ENCODE measurements around the gene ZNF488. TPM values are rescaled to one million over a fixed set of nuclear protein-coding genes. Genes with fewer than 3 reads are reported as not detected.

ZNF488 gene
- total RNA-seq, 1 experiment from 2014 or later, result 5.6 TPM

DNA sequence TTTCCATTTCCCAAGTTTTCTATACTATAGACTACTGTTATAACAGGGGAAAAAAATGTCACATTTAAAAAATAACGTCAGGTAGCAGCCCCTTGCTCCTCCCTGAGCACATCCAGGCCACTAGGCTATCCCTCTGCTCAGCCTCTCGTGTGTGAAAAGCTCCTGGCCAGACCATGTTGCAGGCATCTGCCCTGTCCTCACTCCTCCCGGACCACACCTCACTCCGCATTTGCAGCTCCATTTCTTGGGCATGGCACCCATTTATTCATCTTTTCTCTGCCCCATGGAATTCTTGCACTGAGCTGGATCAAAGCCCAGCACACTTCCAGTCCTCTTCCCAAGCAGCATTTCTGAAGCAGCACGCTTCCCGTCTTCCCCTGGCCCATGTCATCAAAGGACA lies 63.3 kb downstream of the ZNF488 start:
- no peak overlapping the region for H3K4me3 Mint-ChIP-seq (ENCODE audit: unreplicated experiment)
- H3K36me3 Mint-ChIP-seq (ENCODE audit: insufficient read depth, unreplicated experiment), result no peaks in the 10 kb centered on the region
- H3K27ac Mint-ChIP-seq (ENCODE audit: unreplicated experiment), result no peak overlapping the region
- ChIA-PET CTCF (no interaction called here), POLR2A (no interaction called here)
- H3K9me3 Mint-ChIP-seq (ENCODE audit: unreplicated experiment), result peaks cover 8% of the 10 kb centered on the region
- H3K36me3 ChIP-seq (ENCODE audit: control insufficient read depth, insufficient read depth, low read length), result no peaks in the 10 kb centered on the region
- TF ChIP-seq, protein P1, sequence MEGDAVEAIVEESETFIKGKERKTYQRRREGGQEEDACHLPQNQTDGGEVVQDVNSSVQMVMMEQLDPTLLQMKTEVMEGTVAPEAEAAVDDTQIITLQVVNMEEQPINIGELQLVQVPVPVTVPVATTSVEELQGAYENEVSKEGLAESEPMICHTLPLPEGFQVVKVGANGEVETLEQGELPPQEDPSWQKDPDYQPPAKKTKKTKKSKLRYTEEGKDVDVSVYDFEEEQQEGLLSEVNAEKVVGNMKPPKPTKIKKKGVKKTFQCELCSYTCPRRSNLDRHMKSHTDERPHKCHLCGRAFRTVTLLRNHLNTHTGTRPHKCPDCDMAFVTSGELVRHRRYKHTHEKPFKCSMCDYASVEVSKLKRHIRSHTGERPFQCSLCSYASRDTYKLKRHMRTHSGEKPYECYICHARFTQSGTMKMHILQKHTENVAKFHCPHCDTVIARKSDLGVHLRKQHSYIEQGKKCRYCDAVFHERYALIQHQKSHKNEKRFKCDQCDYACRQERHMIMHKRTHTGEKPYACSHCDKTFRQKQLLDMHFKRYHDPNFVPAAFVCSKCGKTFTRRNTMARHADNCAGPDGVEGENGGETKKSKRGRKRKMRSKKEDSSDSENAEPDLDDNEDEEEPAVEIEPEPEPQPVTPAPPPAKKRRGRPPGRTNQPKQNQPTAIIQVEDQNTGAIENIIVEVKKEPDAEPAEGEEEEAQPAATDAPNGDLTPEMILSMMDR (IDR thresholded peaks at IDR 0.05; ENCODE audit: insufficient read depth in 1 of 2, low read depth in 1 of 2, low read length in 1 of 2, severe bottlenecking in 1 of 2, unreplicated experiment in 1 of 2), result no peak
- H3K4me1 Mint-ChIP-seq (ENCODE audit: low read depth, unreplicated experiment), result peaks cover 6% of the 10 kb centered on the region
- 0 out of 2 replicates have a peak, but pooled peaks cover 3% of the 10 kb centered on the region for H3K9me3 ChIP-seq
- BruUV-seq (replicated peaks), result no TSS peak
- no peaks in the 10 kb centered on the region for H3K4me1 ChIP-seq
- H3K27me3 ChIP-seq (replicated peaks; ENCODE audit: control insufficient read depth, insufficient read depth, low read length), result no peaks in the 10 kb centered on the region
- no peak for DNase-seq
- peaks cover 22% of the 10 kb centered on the region for H3K27me3 Mint-ChIP-seq (ENCODE audit: insufficient read depth, unreplicated experiment)
- intact Hi-C loops (cut with micrococcal nuclease; ENCODE audit: unreplicated experiment), result no loop called here
- no peak overlapping the region for H3K4me3 ChIP-seq (ENCODE audit: low read depth, low read length)

DNA sequence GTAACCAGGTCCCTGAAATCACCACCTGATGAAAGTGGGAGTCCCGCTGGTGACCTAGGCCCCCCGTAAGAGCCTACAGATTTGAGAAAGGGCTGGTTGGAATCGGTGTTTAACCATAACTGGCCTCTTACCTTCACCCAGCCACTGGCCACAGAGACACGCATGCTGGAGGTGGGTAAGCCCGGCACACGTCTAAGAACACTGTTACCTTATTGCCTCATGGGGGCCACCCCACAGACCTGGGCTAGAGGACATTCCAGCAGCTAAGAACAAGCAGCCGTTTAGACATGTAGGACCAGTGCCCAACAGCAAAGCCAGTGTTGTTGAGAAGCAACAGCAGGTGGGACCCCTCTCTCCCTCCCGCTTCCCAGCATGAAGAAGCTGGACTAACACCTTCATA lies 64.3 kb downstream of the ZNF488 start:
- Mint-ChIP-seq H3K4me1 (ENCODE audit: low read depth, unreplicated experiment) (peaks cover 6% of the 10 kb centered on the region), H3K27me3 (ENCODE audit: insufficient read depth, unreplicated experiment) (peaks cover 17% of the 10 kb centered on the region), H3K4me3 (ENCODE audit: unreplicated experiment) (no peak overlapping the region), H3K36me3 (ENCODE audit: insufficient read depth, unreplicated experiment) (no peaks in the 10 kb centered on the region), H3K9me3 (ENCODE audit: unreplicated experiment) (peaks cover 8% of the 10 kb centered on the region), H3K27ac (ENCODE audit: unreplicated experiment) (no peak overlapping the region)
- Histone ChIP-seq H3K9me3 (0 out of 2 replicates have a peak, but pooled peaks cover 3% of the 10 kb centered on the region), H3K27me3 (replicated peaks; ENCODE audit: control insufficient read depth, insufficient read depth, low read length) (no peaks in the 10 kb centered on the region), H3K4me1 (no peaks in the 10 kb centered on the region), H3K4me3 (ENCODE audit: low read depth, low read length) (no peak overlapping the region), H3K36me3 (ENCODE audit: control insufficient read depth, insufficient read depth, low read length) (no peaks in the 10 kb centered on the region)
- ChIA-PET CTCF (no interaction called here), POLR2A (no interaction called here)
- intact Hi-C loops (cut with micrococcal nuclease; ENCODE audit: unreplicated experiment), result no loop called here
- TF ChIP-seq, protein P1 (IDR thresholded peaks at IDR 0.05; ENCODE audit: insufficient read depth in 1 of 2, low read depth in 1 of 2, low read length in 1 of 2, severe bottlenecking in 1 of 2, unreplicated experiment in 1 of 2), result no peak
- DNase-seq, result no peak
- no TSS peak for BruUV-seq (replicated peaks)

DNA sequence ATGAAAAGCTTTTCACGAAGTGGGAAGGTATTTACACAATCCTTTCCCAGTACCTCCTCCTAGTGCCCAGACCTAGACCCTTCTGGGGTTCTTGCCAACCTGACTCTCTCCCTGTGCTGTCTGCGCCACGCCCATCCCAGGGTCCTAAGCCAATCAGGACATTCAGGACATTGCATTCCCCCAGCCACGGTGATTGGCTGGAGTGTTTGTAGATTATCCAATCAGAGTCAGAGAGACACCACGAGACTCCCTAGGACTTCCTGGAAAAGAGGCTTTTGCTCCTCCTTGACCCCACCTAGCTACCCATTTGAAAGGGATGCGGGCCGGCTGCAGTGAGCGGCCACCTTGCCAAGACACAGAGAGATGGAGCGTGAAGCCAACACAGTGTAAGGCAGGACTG lies 65.4 kb downstream of the ZNF488 start:
- ChIA-PET POLR2A (no interaction called here), CTCF (no interaction called here)
- Histone ChIP-seq H3K4me3 (ENCODE audit: low read depth, low read length) (no peak overlapping the region), H3K9me3 (0 out of 2 replicates have a peak, but pooled peaks cover 3% of the 10 kb centered on the region), H3K36me3 (ENCODE audit: control insufficient read depth, insufficient read depth, low read length) (no peaks in the 10 kb centered on the region), H3K4me1 (no peaks in the 10 kb centered on the region), H3K27me3 (replicated peaks; ENCODE audit: control insufficient read depth, insufficient read depth, low read length) (no peaks in the 10 kb centered on the region)
- intact Hi-C loops (cut with micrococcal nuclease; ENCODE audit: unreplicated experiment), result no loop called here
- BruUV-seq (replicated peaks), result no TSS peak
- no peak overlapping the region for H3K4me3 Mint-ChIP-seq (ENCODE audit: unreplicated experiment)
- peaks cover 8% of the 10 kb centered on the region for H3K9me3 Mint-ChIP-seq (ENCODE audit: unreplicated experiment)
- peaks cover 6% of the 10 kb centered on the region for H3K4me1 Mint-ChIP-seq (ENCODE audit: low read depth, unreplicated experiment)
- DNase-seq, result peak; percentile 38 to 64
- peak overlapping the region; percentile 52 for H3K27ac Mint-ChIP-seq (ENCODE audit: unreplicated experiment)
- no peaks in the 10 kb centered on the region for H3K36me3 Mint-ChIP-seq (ENCODE audit: insufficient read depth, unreplicated experiment)
- TF ChIP-seq, protein P1 (IDR thresholded peaks at IDR 0.05; ENCODE audit: insufficient read depth in 1 of 2, low read depth in 1 of 2, low read length in 1 of 2, severe bottlenecking in 1 of 2, unreplicated experiment in 1 of 2), result no peak
- H3K27me3 Mint-ChIP-seq (ENCODE audit: insufficient read depth, unreplicated experiment), result peaks cover 15% of the 10 kb centered on the region

All from Caco-2 (cell line).